ENCODE data around the gene C2orf92. TPM values are rescaled to one million over a fixed set of nuclear protein-coding genes. Genes with fewer than 3 reads are reported as not detected.
A peak's percentile ranks its signal among the peaks of the same experiment; 100 is the strongest.

C2orf92 gene
- total RNA-seq, 1 experiment from 2014 or later: 5.3 TPM

GRCh38 chr2:97747716-97748115 is 78.2 kb downstream of the C2orf92 start:
- no TSS peak for BruUV-seq (replicated peaks)

GRCh38 chr2:97749581-97749980 is 80.1 kb downstream of the C2orf92 start:
- CTCF ChIA-PET: interaction anchor here (6.8 kb wide), 1 partner anchor 51 kb away, joined by 40 read pairs; no protein-coding TSS in a partner anchor
- intact Hi-C loops (cut with micrococcal nuclease): no loop called here

More at GRCh38 chr2:97747716-97748115, 78.2 kb downstream of the C2orf92 start:
- no peaks in the 10 kb centered on the region for H3K9me3 Mint-ChIP-seq (ENCODE audit: unreplicated experiment)
- ChIA-PET CTCF (interaction anchor here (0.6 to 1.5 kb wide), 3 partner anchors 50 to 748 kb away, joined by 3 to 4 read pairs (median 3); no protein-coding TSS in a partner anchor), POLR2A (no interaction called here)
- H3K4me1 Mint-ChIP-seq (ENCODE audit: insufficient read depth, unreplicated experiment): peaks cover 20% of the 10 kb centered on the region
- intact Hi-C loops (cut with micrococcal nuclease): loop anchor here (1.0 kb wide), 1 partner anchor 47 kb away; no protein-coding TSS in a partner anchor
- no peaks in the 10 kb centered on the region for H3K27me3 Mint-ChIP-seq (ENCODE audit: insufficient read depth, unreplicated experiment)
- no peak overlapping the region for H3K4me3 Mint-ChIP-seq (ENCODE audit: unreplicated experiment)
- peaks cover 9% of the 10 kb centered on the region for H3K36me3 Mint-ChIP-seq (ENCODE audit: insufficient read depth, unreplicated experiment)
- TF ChIP-seq CTCF (IDR thresholded peaks at IDR 0.05; ENCODE audit: unreplicated experiment): no peak
- no peak overlapping the region for H3K27ac Mint-ChIP-seq (ENCODE audit: low read depth, unreplicated experiment)
- DNase-seq (ENCODE audit: unreplicated experiment): no peak

GRCh38 chr2:97750017-97750416 is 80.5 kb downstream of the C2orf92 start:
- Mint-ChIP-seq H3K27ac (ENCODE audit: low read depth, unreplicated experiment) (no peak overlapping the region), H3K9me3 (ENCODE audit: unreplicated experiment) (no peaks in the 10 kb centered on the region), H3K4me3 (ENCODE audit: unreplicated experiment) (no peak overlapping the region), H3K36me3 (ENCODE audit: insufficient read depth, unreplicated experiment) (peaks cover 7% of the 10 kb centered on the region), H3K27me3 (ENCODE audit: insufficient read depth, unreplicated experiment) (no peaks in the 10 kb centered on the region), H3K4me1 (ENCODE audit: insufficient read depth, unreplicated experiment) (peaks cover 26% of the 10 kb centered on the region)
- no TSS peak for BruUV-seq (replicated peaks)
- DNase-seq (ENCODE audit: unreplicated experiment): no peak
- ChIA-PET POLR2A (no interaction called here), CTCF (interaction anchor here (1.6 to 6.8 kb wide), 2 partner anchors 9 to 51 kb away, joined by 7 to 40 read pairs; no protein-coding TSS in a partner anchor)
- TF ChIP-seq CTCF (IDR thresholded peaks at IDR 0.05; ENCODE audit: unreplicated experiment): no peak
- intact Hi-C loops (cut with micrococcal nuclease): no loop called here

More at GRCh38 chr2:97749581-97749980, 80.1 kb downstream of the C2orf92 start:
- DNase-seq (ENCODE audit: unreplicated experiment): no peak
- no peak overlapping the region for H3K4me3 Mint-ChIP-seq (ENCODE audit: unreplicated experiment)
- no peak for TF ChIP-seq CTCF (IDR thresholded peaks at IDR 0.05; ENCODE audit: unreplicated experiment)
- peaks cover 7% of the 10 kb centered on the region for H3K36me3 Mint-ChIP-seq (ENCODE audit: insufficient read depth, unreplicated experiment)
- no peak overlapping the region for H3K27ac Mint-ChIP-seq (ENCODE audit: low read depth, unreplicated experiment)
- H3K4me1 Mint-ChIP-seq (ENCODE audit: insufficient read depth, unreplicated experiment): peaks cover 26% of the 10 kb centered on the region
- POLR2A ChIA-PET: no interaction called here
- BruUV-seq (replicated peaks): no TSS peak
- H3K9me3 Mint-ChIP-seq (ENCODE audit: unreplicated experiment): no peaks in the 10 kb centered on the region
- no peaks in the 10 kb centered on the region for H3K27me3 Mint-ChIP-seq (ENCODE audit: insufficient read depth, unreplicated experiment)

- CTCF ChIA-PET: interaction anchor here (0.5 to 6.8 kb wide), 3 partner anchors 11 to 53 kb away, joined by 3 to 40 read pairs (median 7); no protein-coding TSS in a partner anchor
- no TSS peak for BruUV-seq (replicated peaks)
- Mint-ChIP-seq H3K27me3 (ENCODE audit: insufficient read depth, unreplicated experiment) (no peaks in the 10 kb centered on the region), H3K4me3 (ENCODE audit: unreplicated experiment) (no peak overlapping the region), H3K4me1 (ENCODE audit: insufficient read depth, unreplicated experiment) (peaks cover 17% of the 10 kb centered on the region), H3K27ac (ENCODE audit: low read depth, unreplicated experiment) (peak overlapping the region; percentile 30), H3K36me3 (ENCODE audit: insufficient read depth, unreplicated experiment) (peaks cover 21% of the 10 kb centered on the region), H3K9me3 (ENCODE audit: unreplicated experiment) (no peaks in the 10 kb centered on the region)
- TF ChIP-seq CTCF (IDR thresholded peaks at IDR 0.05; ENCODE audit: unreplicated experiment): no peak
- POLR2A ChIA-PET: no interaction called here
- peak; percentile 53 for DNase-seq (ENCODE audit: unreplicated experiment)
- intact Hi-C loops (cut with micrococcal nuclease): no loop called here
These were observed 82.2 kb downstream of the C2orf92 start for GRCh38 chr2:97751752-97752151.

Other genes starting within 250 kb of the C2orf92 start
- gene ANKRD36B, start 79.8 kb upstream of the C2orf92 start, total RNA-seq (2022): 21.5 and 32.3 TPM in 2 replicates
- gene COX5B, start 23.7 kb upstream of the C2orf92 start, total RNA-seq (2022): 272 and 284 TPM in 2 replicates
- gene ACTR1B, start 5.7 kb upstream of the C2orf92 start, total RNA-seq (2022): 56.8 and 63.7 TPM in 2 replicates
- not detected in 2 replicates for gene ZAP70, start 43.9 kb downstream of the C2orf92 start, total RNA-seq (2022)

Data from MCF 10A (cell line).